HEK293T (cell line): ENCODE measurements around the gene TBC1D22A.

ENCODE experiments used
- ARNT ChIP-seq: fragments of 450-650 bp; IDR thresholded peaks from 2 replicates; pipeline ENCODE4 v1.6.1; 2017; ENCODE audit warnings: mild to moderate bottlenecking
- BHLHE40 ChIP-seq: fragments of 450-650 bp; IDR thresholded peaks from 2 replicates; pipeline ENCODE4 v1.6.1; 2016; ENCODE audit warnings: mild to moderate bottlenecking, moderate library complexity, borderline replicate concordance
- ELF4 ChIP-seq: fragments of 450-650 bp; IDR thresholded peaks from 2 replicates; pipeline ENCODE4 v1.6.1; 2017; ENCODE audit warnings: antibody characterized with exemption
- FOXA1 ChIP-seq: fragments of 450-650 bp; IDR thresholded peaks from 2 replicates; pipeline ENCODE4 v1.6.1; 2016; ENCODE audit warnings: mild to moderate bottlenecking
- FOXK2 ChIP-seq: fragments of 450-650 bp; IDR thresholded peaks from 2 replicates; pipeline ENCODE4 v1.6.1; 2016; ENCODE audit warnings: mild to moderate bottlenecking
- FOXM1 ChIP-seq: fragments of 450-650 bp; IDR thresholded peaks from 2 replicates; pipeline ENCODE4 v1.6.1; 2017; ENCODE audit warnings: mild to moderate bottlenecking, borderline replicate concordance
- HDGF ChIP-seq: fragments of 450-650 bp; IDR thresholded peaks from 2 replicates; pipeline ENCODE4 v1.6.1; 2017; ENCODE audit warnings: antibody characterized with exemption, borderline replicate concordance
- L3MBTL2 ChIP-seq: fragments of 450-650 bp; conservative IDR thresholded peaks from 2 replicates; pipeline ENCODE4 v1.6.1; 2016; ENCODE audit warnings: mild to moderate bottlenecking
- LEF1 ChIP-seq: fragments of 450-650 bp; IDR thresholded peaks from 2 replicates; pipeline ENCODE4 v1.6.1; 2017; ENCODE audit warnings: mild to moderate bottlenecking, borderline replicate concordance
- SP1 ChIP-seq: fragments of 450-650 bp; IDR thresholded peaks from 2 replicates; pipeline ENCODE4 v1.6.1; 2017
- SUZ12 ChIP-seq: fragments of 450-650 bp; IDR thresholded peaks from 2 replicates; pipeline ENCODE4 v1.6.1; 2016; ENCODE audit warnings: mild to moderate bottlenecking
- TARDBP ChIP-seq: fragments of 450-650 bp; IDR thresholded peaks from 2 replicates; pipeline ENCODE4 v1.6.1; 2016
- TF ChIP-seq, protein P1 (sequence below): fragments of 450-650 bp; IDR thresholded peaks from 2 replicates; pipeline ENCODE4 v1.6.1; 2016

GRCh38 chr22:47124961-47125360 lies 362.5 kb downstream of the TBC1D22A start:
- TF ChIP-seq SUZ12 (no peak), ARNT (no peak), BHLHE40 (no peak), FOXK2 (no peak), FOXA1 (no peak), HDGF (no peak), FOXM1 (no peak), LEF1 (no peak), ELF4 (no peak), L3MBTL2 (no peak), TARDBP (no peak), SP1 (no peak)
- TF ChIP-seq, protein P1, sequence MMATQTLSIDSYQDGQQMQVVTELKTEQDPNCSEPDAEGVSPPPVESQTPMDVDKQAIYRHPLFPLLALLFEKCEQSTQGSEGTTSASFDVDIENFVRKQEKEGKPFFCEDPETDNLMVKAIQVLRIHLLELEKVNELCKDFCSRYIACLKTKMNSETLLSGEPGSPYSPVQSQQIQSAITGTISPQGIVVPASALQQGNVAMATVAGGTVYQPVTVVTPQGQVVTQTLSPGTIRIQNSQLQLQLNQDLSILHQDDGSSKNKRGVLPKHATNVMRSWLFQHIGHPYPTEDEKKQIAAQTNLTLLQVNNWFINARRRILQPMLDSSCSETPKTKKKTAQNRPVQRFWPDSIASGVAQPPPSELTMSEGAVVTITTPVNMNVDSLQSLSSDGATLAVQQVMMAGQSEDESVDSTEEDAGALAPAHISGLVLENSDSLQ = no peak
